GM23338 (cell line): ENCODE measurements around the gene SLC6A15.

Experiments
- CREB1 ChIP-seq: fragments of 250-450 bp; sonication (Bioruptor Pico); IDR thresholded peaks from 2 replicates; pipeline ENCODE4 v1.5.0; 2020; ENCODE audit warnings: low read depth, mild to moderate bottlenecking, moderate library complexity
- CTCF ChIP-seq, 2 experiments: fragments of 200-600 bp in 1 of 2; sonication (generic) in 1 of 2; conservative IDR thresholded peaks; 2 replicates each; pipeline versions ENCODE4 v1.5.1 to v1.6.1; 2016 to 2017; ENCODE audit warnings: antibody characterized with exemption in 2 of 2, low read depth in 2 of 2, mild to moderate bottlenecking in 2 of 2, moderate library complexity in 1 of 2
- JUNB ChIP-seq: IDR thresholded peaks from one replicate; pipeline ENCODE4 v1.6.1; 2016; ENCODE audit warnings: antibody characterized with exemption; ENCODE audit not compliant: unreplicated experiment

- TF ChIP-seq CTCF (conservative IDR thresholded peaks at IDR 0.05; ENCODE audit: low read depth in 2 of 2) (no peak), JUNB (no peak), CREB1 (CRISPR knock-in tag) (no peak)
Measured at GRCh38 chr12:84950971-84951546, 38.5 kb upstream of the SLC6A15 start.
